ENCODE measurements around the gene RAVER1. TPM values are rescaled to one million over a fixed set of nuclear protein-coding genes. Genes with fewer than 3 reads are reported as not detected.

RAVER1 gene
- total RNA-seq, 1 donor from 2014 or later = 11.1 TPM

DNA sequence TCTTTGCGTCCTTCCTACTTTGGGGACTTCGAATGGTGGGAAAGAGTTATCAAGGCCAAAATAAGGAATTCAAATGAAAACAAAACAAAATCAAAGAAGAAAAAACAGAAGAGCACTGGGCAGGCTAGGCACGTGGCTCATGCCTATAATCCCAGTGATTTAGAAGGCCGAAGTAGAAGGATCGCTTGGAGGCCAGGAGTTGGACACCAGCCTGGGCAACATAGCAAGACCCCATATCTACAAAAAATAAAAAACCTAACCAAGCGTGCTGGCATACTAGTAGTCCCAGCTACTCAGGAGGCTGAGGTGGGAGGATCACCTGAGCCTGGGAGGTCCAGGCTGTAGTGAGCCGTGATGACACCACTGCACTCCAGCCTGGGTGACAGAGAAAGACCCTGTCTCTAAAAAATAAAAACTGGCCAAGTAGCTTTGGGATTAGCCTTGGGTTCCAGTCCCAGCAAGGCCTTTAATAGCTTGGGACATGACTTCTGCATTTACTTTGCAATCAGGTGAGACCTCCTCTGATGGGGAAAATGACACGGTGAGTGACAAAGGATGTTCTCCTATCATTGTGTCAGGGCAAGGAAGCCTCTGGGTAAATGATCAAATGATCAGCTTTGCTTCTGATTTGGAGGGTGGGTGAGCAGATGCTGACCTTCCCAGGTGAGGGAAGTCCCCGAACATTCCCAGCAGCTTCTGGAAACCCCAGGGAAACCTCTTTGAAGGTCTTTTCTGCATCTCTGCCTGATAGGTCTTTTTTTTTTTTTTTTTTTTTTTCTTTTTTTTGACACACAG is 55.3 kb downstream of the RAVER1 start:
- H3K27me3 ChIP-seq (ENCODE audit: low read depth) = no peaks in the 10 kb centered on the region
- H3K4me3 ChIP-seq = no peak overlapping the region
- no peak for TF ChIP-seq CTCF (IDR thresholded peaks at IDR 0.05; ENCODE audit: borderline replicate concordance)
- no peak for DNase-seq
- H3K27ac ChIP-seq (replicated peaks) = no peak overlapping the region
- intact Hi-C loops (cut with micrococcal nuclease) = loop anchor here (5.0 to 10.0 kb wide), 2 partner anchors 57 to 114 kb away; partner anchors contain the start of genes ICAM3 and RAVER1
- H3K9me3 ChIP-seq (replicated peaks) = no peaks in the 10 kb centered on the region
- H3K36me3 ChIP-seq = peaks cover 25% of the 10 kb centered on the region
- no peaks in the 10 kb centered on the region for H3K4me1 ChIP-seq

DNA sequence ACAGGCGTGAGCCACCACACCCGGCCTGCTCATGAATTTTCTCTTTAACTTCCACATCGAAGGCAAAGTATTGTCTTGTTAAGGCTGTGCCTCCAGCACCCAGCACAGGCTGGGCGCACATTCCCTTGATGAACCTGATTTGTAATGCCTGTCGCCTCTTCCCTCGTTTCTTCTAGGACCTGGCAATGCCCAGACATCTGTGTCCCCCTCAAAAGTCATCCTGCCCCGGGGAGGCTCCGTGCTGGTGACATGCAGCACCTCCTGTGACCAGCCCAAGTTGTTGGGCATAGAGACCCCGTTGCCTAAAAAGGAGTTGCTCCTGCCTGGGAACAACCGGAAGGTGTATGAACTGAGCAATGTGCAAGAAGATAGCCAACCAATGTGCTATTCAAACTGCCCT is 58.7 kb downstream of the RAVER1 start:
- Histone ChIP-seq H3K27ac (replicated peaks) (no peak overlapping the region), H3K9me3 (replicated peaks) (no peaks in the 10 kb centered on the region), H3K4me1 (peaks cover 26% of the 10 kb centered on the region), H3K36me3 (peaks cover 16% of the 10 kb centered on the region), H3K27me3 (ENCODE audit: low read depth) (peaks cover 15% of the 10 kb centered on the region), H3K4me3 (no peak overlapping the region)
- DNase-seq = no peak
- intact Hi-C loops (cut with micrococcal nuclease) = loop anchor here (10.0 kb wide), 1 partner anchor 60 kb away; the partner anchor contains the start of genes ICAM3 and RAVER1
- TF ChIP-seq CTCF (IDR thresholded peaks at IDR 0.05; ENCODE audit: borderline replicate concordance) = no peak

- no peak for DNase-seq
- Histone ChIP-seq H3K9me3 (replicated peaks) (no peaks in the 10 kb centered on the region), H3K27me3 (ENCODE audit: low read depth) (peaks cover 21% of the 10 kb centered on the region), H3K4me1 (peaks cover 48% of the 10 kb centered on the region), H3K36me3 (peaks cover 2% of the 10 kb centered on the region), H3K4me3 (peak overlapping the region; percentile 71), H3K27ac (replicated peaks) (peak overlapping the region; percentile 93)
- TF ChIP-seq CTCF (IDR thresholded peaks at IDR 0.05; ENCODE audit: borderline replicate concordance) = no peak
- intact Hi-C loops (cut with micrococcal nuclease) = loop anchor here (10.0 kb wide), 1 partner anchor 63 kb away; the partner anchor contains the start of genes ICAM3 and RAVER1
Measured at GRCh38 chr19:10271543-10272086, 61.7 kb downstream of the RAVER1 start.

DNA sequence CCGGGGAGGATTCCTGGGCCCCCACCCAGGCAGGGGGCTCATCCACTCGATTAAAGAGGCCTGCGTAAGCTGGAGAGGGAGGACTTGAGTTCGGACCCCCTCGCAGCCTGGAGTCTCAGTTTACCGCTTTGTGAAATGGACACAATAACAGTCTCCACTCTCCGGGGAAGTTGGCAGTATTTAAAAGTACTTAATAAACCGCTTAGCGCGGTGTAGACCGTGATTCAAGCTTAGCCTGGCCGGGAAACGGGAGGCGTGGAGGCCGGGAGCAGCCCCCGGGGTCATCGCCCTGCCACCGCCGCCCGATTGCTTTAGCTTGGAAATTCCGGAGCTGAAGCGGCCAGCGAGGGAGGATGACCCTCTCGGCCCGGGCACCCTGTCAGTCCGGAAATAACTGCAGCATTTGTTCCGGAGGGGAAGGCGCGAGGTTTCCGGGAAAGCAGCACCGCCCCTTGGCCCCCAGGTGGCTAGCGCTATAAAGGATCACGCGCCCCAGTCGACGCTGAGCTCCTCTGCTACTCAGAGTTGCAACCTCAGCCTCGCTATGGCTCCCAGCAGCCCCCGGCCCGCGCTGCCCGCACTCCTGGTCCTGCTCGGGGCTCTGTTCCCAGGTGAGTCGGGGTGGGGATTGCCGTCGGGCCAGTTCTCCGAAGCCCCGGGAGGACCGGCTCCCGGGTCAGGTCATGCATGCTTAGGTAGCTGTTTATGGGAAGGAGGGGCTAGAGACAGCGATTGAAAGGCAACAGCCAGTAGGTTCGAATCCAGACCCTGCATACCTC is 62.5 kb downstream of the RAVER1 start, which contains the start of gene ICAM1:
Gene ICAM1, plus strand, starts transcription at position 505 of the 779 bp plus-strand sequence. Its CDS starts 40 bp downstream, at position 545.
- peak; percentile 24 for TF ChIP-seq CTCF (IDR thresholded peaks at IDR 0.05; ENCODE audit: borderline replicate concordance)
- Histone ChIP-seq H3K27ac (replicated peaks) (peak within 1 kb of the TSS; percentile 93), H3K27me3 (ENCODE audit: low read depth) (peaks cover 21% of the 10 kb centered on the region), H3K4me3 (peak within 1 kb of the TSS; percentile 71), H3K9me3 (replicated peaks) (no peaks in the 10 kb centered on the region), H3K4me1 (peaks cover 50% of the 10 kb centered on the region), H3K36me3 (peaks cover 1% of the 10 kb centered on the region)
- DNase-seq = peak; percentile 84
- intact Hi-C loops (cut with micrococcal nuclease) = loop anchor here (10.0 kb wide), 1 partner anchor 64 kb away; the partner anchor contains the start of genes ICAM3 and RAVER1

DNA sequence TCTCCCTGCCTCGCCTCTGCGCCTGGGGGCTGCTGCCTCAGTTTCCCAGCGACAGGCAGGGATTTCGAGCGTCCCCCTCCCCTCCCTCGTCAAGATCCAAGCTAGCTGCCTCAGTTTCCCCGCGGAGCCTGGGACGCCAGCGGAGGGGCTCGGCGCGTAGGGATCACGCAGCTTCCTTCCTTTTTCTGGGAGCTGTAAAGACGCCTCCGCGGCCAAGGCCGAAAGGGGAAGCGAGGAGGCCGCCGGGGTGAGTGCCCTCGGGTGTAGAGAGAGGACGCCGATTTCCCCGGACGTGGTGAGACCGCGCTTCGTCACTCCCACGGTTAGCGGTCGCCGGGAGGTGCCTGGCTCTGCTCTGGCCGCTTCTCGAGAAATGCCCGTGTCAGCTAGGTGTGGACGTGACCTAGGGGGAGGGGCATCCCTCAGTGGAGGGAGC is 63.1 kb downstream of the RAVER1 start:
- H3K27ac ChIP-seq (replicated peaks) = peak overlapping the region; percentile 93
- no peak for TF ChIP-seq CTCF (IDR thresholded peaks at IDR 0.05; ENCODE audit: borderline replicate concordance)
- H3K36me3 ChIP-seq = no peaks in the 10 kb centered on the region
- peaks cover 21% of the 10 kb centered on the region for H3K27me3 ChIP-seq (ENCODE audit: low read depth)
- intact Hi-C loops (cut with micrococcal nuclease) = loop anchor here (10.0 kb wide), 1 partner anchor 65 kb away; the partner anchor contains the start of genes ICAM3 and RAVER1
- DNase-seq = peak; percentile 76
- H3K4me1 ChIP-seq = peaks cover 50% of the 10 kb centered on the region
- H3K4me3 ChIP-seq = peak overlapping the region; percentile 71
- H3K9me3 ChIP-seq (replicated peaks) = no peaks in the 10 kb centered on the region
